Germinal center (tissue), 1 donor: Measurements from ENCODE around the gene TFCP2.
A peak's percentile ranks its signal among the peaks of the same experiment; 100 is the strongest.
"Not testable (repeated sequence)": the region's sequence is repeated elsewhere in the genome, so short reads cannot be mapped to it uniquely, and the experiment has no call there.

Experiments
- DNase-seq: peaks from one replicate; pipeline ENCODE4 v3.0.0; 2012; ENCODE audit warnings: mixed read lengths, low spot score

Gene TFCP2

GRCh38 chr12:51082561-51083125, 90.3 kb downstream of the TFCP2 start:
- no peak for DNase-seq

GRCh38 chr12:51081421-51081820, 91.5 kb downstream of the TFCP2 start:
- DNase-seq = no peak

GRCh38 chr12:51080136-51080535, 92.8 kb downstream of the TFCP2 start:
- DNase-seq = no peak

- DNase-seq = not testable (repeated sequence)
These were observed 94.1 kb downstream of the TFCP2 start for GRCh38 chr12:51078866-51079265.

- DNase-seq = not testable (repeated sequence)
These were observed 94.6 kb downstream of the TFCP2 start for GRCh38 chr12:51078346-51078745.

- no peak for DNase-seq
These were observed 95.0 kb downstream of the TFCP2 start for GRCh38 chr12:51077930-51078329.

- DNase-seq = no peak
These were observed 96.6 kb downstream of the TFCP2 start for GRCh38 chr12:51076236-51076930.

- DNase-seq = no peak
These were observed 97.5 kb downstream of the TFCP2 start for GRCh38 chr12:51075390-51075789.

GRCh38 chr12:51071663-51072062, 101.3 kb downstream of the TFCP2 start:
- no peak for DNase-seq

- DNase-seq = no peak
These were observed 102.9 kb downstream of the TFCP2 start for GRCh38 chr12:51070004-51070403.

- no peak for DNase-seq
These were observed 105.2 kb downstream of the TFCP2 start for GRCh38 chr12:51067771-51068170.

GRCh38 chr12:51067229-51067628, 105.7 kb downstream of the TFCP2 start:
- DNase-seq = no peak

- DNase-seq = no peak
These were observed 107.4 kb downstream of the TFCP2 start for GRCh38 chr12:51065530-51065929.

GRCh38 chr12:51062631-51063397, 110.1 kb downstream of the TFCP2 start:
- no peak for DNase-seq

- no peak for DNase-seq
These were observed 113.8 kb downstream of the TFCP2 start for GRCh38 chr12:51059086-51059485.

GRCh38 chr12:51056242-51056641, 116.7 kb downstream of the TFCP2 start:
- no peak for DNase-seq

GRCh38 chr12:51055060-51055459, 117.9 kb downstream of the TFCP2 start:
- no peak for DNase-seq

- DNase-seq = no peak
These were observed 121.1 kb downstream of the TFCP2 start for GRCh38 chr12:51051787-51052186.

GRCh38 chr12:51049525-51049924, 123.4 kb downstream of the TFCP2 start:
- DNase-seq = no peak

GRCh38 chr12:51048661-51049251, 124.2 kb downstream of the TFCP2 start:
- peak; percentile 10 for DNase-seq

GRCh38 chr12:51047655-51048540, 125.0 kb downstream of the TFCP2 start, which contains the start of gene LETMD1:
LETMD1 (plus strand) TSS chr12:51048327; CDS start chr12:51048357, 30 bp downstream.
- DNase-seq = peak; percentile 96
